GM13976 (cell line): Measurements from ENCODE around the gene IDS.

Source experiments
- DNase-seq: peaks from one replicate; pipeline ENCODE4 v3.0.0; 2012; ENCODE audit warnings: low spot score
- in situ Hi-C: fragments of 300-500 bp; cut with MboI; formaldehyde crosslinking; loops from one replicate; pipeline ENCODE4 v1.12.0; 2022; ENCODE audit warnings: low sequenced_read_pairs, mixed read lengths, inconsistent platforms; ENCODE audit not compliant: unreplicated experiment
- TF ChIP-seq, protein P1 (sequence below): IDR thresholded peaks from 2 replicates; pipeline ENCODE4 v1.5.1; 2012; ENCODE audit warnings: borderline replicate concordance, mild to moderate bottlenecking; ENCODE audit not compliant: insufficient read depth; ENCODE audit errors: extremely low read depth, missing control alignments, control extremely low read depth

Gene IDS

GRCh38 chrX:149455934-149456333 lies 49.2 kb downstream of the IDS start:
- in situ Hi-C loops: loop anchor here (25.0 kb wide), 1 partner anchor 1419 kb away; no protein-coding TSS in a partner anchor
- TF ChIP-seq, protein P1, sequence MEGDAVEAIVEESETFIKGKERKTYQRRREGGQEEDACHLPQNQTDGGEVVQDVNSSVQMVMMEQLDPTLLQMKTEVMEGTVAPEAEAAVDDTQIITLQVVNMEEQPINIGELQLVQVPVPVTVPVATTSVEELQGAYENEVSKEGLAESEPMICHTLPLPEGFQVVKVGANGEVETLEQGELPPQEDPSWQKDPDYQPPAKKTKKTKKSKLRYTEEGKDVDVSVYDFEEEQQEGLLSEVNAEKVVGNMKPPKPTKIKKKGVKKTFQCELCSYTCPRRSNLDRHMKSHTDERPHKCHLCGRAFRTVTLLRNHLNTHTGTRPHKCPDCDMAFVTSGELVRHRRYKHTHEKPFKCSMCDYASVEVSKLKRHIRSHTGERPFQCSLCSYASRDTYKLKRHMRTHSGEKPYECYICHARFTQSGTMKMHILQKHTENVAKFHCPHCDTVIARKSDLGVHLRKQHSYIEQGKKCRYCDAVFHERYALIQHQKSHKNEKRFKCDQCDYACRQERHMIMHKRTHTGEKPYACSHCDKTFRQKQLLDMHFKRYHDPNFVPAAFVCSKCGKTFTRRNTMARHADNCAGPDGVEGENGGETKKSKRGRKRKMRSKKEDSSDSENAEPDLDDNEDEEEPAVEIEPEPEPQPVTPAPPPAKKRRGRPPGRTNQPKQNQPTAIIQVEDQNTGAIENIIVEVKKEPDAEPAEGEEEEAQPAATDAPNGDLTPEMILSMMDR: no peak

DNA sequence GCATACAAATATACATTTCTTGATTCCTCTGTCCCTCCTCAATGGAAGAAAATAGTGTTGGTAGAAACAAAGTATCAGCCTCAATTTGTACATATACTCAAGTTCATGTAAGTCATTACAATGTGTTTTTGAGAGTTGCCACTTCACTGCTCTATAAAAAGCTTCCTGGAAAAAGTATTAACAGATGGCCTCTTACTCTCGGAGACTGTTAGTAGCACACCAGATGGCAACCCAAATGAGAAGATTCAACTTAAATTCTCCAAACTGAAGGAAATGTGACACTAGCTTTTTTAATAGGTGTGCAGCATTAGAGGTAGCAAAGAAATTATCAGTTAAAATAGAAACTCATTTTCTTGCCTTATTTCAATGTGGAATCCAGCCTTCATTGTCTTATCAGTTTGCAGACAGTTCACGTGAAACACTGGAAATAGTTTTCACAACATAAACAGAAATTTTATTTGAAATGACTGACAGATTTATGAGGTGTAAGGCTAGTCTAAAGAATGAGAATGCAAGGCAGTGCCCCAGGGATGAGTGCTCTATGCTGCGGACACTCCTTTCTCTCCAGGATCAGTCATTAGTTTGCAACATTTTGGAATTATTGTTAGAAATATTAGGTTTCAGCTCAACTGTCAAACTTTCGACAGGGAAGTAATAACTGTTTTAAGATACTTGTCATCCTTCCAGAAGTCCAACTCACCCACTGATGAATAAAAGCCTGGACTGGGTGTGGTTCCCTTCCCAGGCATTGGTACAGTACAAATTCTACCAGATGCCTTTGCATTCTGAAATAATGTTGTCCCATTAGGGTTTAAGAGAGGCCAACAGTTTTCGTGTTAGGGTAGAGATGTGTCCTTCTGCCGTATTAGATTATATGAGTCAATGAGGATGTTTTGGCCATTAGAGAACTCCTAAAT lies 50.9 kb downstream of the IDS start:
- in situ Hi-C loops: loop anchor here (25.0 kb wide), 1 partner anchor 1417 kb away; no protein-coding TSS in a partner anchor
- TF ChIP-seq, protein P1: no peak
- DNase-seq: no peak

More at GRCh38 chrX:149455934-149456333, 49.2 kb downstream of the IDS start:
- DNase-seq: no peak

DNA sequence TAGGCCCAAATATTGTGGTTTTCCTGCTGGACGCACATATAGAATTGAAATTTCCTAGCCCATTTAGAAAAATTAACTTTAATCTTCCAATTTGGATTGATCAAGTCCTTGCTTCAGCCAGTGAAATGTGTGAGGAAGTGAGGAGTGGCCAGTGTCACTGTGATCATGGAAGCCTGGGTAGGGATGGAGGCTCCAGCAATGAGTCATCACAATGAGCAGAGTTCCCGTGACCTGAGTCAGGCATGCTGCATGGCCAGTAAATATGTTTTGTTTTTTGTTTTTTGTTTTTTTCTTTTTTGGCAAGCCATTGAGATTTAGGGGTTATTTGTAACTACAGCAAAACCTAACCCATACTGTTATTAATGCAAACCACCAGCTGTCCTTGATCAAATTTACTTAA lies 52.1 kb downstream of the IDS start:
- in situ Hi-C loops: loop anchor here (25.0 kb wide), 1 partner anchor 1416 kb away; no protein-coding TSS in a partner anchor
- DNase-seq: no peak
- TF ChIP-seq, protein P1: no peak

DNA sequence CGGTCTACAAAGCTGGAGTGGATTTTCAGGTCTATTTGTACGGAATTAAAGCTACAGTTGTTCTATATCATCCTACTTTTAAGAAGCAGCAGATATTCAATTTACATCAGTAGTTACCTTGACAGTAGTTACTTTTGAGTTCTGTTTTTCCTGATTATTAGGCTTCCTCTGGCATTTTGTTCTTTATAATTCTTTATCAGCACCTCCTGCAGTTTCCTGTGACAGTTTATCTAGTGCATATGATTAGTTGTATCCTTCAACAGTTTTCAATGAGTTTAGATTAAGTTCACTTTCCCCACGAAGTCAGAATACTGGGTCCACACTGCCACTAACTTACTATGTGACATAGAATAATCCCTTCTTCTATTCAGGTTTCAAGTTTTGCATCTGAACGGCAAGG lies 71.7 kb downstream of the IDS start:
- in situ Hi-C loops: no loop called here
- TF ChIP-seq, protein P1: no peak
- DNase-seq: no peak

- in situ Hi-C loops: no loop called here
- TF ChIP-seq, protein P1: no peak
- no peak for DNase-seq
These were observed 72.1 kb downstream of the IDS start for GRCh38 chrX:149433051-149433450.
